Activated CD4-positive, alpha-beta T cell treated with anti-CD3 and anti-CD28 coated beads for 4 hours (primary cell): ENCODE results near the gene MAP3K4.
"Not testable (repeated sequence)": the region's sequence is repeated elsewhere in the genome, so short reads cannot be mapped to it uniquely, and the experiment has no call there.

Experiments used
- DNase-seq, 2 donors: peaks; one replicate each; pipeline ENCODE4 v3.0.0-alpha.2; 2020

The MAP3K4 gene

DNA sequence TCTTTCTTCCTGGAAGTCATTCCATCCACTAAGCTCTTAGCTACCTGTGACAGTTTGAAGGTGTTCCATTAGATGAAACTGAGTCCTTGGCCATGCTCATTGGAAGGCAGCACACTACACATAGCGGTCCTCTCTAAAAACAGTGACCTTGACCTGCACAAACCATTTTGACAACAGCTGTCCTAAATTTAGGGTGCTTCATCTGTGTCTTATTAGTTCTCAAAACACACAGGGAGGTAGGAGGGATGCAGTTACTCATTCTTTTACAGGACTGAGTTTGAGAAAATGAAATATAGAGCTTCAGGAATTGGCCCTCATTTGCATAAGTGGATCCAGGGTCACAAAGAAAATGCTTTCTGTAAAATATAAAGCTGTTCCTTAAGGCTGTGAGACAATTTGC is 20.4 kb upstream of the MAP3K4 start:
- no peak for DNase-seq

DNA sequence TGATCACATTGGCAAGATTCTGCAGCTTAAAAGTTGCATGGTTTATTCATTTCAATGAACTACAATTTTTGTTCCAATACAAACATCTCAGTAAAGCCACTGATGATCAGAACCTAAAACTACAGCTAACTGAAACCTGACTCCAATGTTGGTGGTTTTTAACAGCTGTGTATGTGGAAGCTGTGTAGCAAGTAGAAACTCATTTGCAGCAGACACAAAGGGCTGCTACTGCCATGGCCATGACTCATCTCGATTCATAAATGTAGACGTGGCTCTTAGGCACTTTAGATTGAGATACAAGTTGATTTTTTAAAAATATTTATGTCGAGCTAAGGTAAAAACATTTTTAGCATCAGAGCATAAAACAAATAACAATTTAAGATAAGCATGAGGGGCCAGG is 19.5 kb upstream of the MAP3K4 start:
- no peak for DNase-seq

DNA sequence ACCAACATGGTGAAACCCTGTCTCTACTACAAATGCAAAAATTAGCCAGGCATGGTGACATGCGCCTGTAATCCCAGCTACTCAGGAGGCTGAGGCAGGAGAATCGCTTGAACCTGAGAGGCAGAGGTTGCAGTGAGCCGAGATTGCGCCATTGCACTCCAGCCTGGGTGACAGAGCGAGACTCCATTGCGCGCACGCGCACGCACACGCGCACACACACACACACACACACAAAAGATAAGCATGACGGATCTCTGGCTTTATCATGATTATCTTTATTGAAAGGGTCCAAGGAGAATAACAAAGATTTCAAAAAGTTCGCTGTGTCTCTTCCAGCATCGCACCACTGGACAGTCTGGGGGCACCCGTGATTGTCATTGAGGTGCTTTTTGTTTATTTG is 19.0 kb upstream of the MAP3K4 start:
- not testable (repeated sequence) for DNase-seq

DNA sequence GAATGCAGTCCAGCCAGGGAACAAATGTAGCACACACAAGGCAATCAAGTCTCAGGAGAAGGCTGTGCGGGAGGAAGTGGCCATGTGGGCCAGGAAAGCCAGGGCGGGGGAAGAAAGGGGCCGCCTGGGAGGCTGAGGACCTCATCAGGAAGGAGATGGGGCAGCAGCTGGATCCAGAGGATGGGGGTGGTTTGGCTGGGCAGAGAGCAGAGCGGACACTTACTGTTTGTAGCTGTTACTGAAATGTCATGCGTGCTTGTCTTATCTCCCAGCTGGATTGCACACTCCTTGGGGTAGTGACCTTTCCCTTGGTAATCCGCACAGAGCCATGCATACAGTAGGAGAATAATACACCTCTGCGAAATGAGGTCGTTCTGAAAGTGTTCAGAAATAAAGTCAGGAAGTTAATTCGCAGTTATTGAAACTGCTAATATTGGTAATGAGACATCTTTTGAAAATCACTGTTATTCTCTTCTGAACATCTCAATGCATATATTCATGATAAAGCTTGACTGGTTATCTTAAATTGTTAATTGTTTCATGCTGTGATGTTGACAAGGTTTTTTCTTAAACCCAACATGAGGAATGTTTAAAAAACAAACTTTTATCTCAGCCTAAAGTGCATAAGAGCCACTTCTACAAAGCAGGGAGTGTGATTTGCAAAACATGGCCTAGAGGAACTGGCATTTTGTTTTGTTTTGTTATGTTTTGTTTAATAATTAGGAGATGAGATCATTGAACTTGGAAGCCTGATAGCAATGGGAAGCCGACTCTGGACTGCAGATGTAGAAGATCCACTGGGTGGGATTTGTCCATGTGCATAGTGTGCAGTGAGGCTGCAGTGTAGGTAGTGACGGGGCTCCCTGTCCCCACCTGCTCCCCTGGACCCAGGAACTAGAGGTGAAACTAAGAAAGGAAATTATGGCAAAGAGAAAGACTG is 18.0 kb upstream of the MAP3K4 start:
- DNase-seq, result no peak

DNA sequence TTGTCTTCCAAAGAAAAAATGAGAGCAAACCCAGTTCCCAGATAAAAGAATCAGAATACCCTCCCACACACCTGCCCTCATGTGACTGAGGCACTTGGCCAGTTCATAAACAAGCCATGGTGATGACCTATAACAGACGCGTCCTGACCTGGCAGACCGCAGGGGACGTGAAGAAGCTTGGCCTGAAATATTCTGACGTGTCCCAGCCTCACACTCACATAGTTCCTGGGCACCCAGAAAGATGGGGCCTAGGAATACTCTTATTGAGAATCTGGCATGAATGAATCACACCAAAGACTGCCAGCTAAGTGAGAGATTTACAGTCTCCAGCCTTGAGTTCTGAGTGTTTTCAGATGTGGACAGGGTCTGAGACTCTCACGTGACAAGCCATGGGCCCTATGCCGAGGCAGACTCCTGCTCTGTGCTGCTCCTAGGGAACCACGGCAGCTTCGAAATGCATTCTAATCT is 17.2 kb upstream of the MAP3K4 start:
- DNase-seq, result no peak

DNA sequence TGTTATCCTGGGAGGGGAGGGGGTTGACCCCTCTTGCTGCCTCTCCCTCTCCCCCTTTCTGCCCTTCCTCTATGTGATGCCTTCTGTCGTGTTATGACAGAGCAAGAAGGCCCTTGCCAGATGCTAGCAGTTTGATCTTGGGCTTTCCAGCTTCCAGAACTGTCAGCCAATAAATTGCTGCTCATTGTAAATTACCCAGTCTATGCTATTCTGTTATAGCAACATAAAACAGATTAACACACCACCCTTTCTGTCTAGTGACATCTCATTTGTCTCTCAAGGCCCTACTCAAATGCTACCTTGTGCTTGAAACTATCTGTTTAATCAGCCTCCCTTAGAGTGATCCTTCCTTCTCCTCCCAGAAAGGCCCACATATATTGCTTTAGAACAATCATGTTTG is 16.4 kb upstream of the MAP3K4 start:
- no peak for DNase-seq

DNA sequence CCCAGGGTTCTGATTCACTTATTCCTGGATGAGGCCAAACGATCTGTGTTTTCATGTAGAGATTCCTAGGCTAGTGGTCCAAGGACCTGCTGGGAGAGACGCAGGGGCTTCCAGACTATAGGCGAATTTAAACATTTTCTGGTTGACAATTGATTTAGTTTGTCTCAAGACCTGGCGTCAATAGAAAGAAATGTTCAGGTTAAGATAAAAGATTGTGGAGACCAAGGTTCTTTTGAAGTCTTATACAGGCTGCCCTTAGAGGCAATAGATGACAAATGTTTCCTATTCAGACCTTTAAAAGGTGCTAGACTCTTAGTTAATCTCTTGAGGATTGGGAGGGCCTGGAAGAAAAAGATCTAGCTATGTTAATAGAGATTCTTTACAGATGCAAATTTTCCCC is 15.6 kb upstream of the MAP3K4 start:
- not testable (repeated sequence) for DNase-seq

DNA sequence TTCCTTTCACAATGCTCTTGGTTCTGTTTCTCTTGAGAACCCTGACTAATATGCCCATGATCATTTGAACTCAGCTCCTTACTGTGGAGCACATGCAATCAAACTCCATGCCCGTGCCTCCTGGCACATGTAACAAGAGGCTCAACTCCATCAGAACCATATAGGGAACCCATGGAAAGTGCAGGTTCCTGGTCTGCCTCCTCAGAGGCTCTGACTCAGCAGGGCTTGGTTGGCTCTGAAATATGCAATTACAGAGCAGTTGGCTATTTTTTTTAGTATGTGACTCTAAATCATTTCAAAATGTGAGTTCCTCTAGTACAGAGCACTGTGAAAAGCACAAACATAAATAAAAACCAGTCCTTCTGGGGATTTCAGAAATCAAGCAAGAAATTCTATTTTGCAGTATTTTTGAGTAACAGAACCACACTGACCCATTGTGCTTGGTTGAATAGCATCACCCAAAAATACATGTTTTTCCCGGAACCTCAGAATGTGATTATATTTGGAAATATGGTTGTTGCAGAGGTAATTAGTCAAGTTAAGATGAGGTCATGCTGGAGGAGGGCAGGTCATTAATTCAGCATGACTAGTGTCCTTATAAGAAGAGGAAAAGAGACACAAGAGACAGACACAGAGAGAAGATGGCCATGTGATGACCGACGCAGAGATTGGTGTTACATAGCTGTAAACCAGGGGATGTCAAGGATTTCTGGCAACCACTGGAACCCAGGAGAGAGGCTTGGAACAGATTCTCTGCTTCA is 13.2 kb upstream of the MAP3K4 start:
- DNase-seq, result no peak

DNA sequence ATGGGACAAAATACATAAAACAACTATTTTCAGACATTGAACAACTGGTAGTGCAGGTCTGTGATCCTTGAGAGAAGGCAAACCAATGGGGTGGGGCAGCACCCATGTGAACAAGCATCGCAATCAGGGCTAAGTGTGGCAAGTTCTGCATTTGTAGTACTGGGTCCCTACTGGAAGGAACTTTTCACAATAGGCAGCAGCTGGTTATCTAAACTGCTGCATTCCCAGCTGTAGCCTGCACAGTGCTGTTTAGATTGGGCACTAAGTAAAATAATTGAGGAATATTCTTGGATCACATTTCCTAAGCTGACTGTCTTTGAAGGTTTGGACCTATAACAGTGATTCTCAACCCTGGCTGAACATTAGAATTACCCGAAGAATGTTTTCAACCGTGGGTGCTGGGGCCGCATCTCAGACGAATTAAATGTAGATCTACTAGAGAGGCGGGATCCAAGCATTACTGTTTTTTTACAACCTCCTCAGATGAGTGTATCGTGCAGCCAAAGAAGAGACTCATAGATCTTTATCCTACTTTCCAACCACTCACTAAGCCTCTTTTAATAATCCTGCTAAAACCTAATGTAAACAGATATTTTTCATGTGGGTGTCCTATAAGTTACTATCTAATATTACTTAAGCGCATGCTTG is 12.4 kb upstream of the MAP3K4 start:
- DNase-seq, result no peak

DNA sequence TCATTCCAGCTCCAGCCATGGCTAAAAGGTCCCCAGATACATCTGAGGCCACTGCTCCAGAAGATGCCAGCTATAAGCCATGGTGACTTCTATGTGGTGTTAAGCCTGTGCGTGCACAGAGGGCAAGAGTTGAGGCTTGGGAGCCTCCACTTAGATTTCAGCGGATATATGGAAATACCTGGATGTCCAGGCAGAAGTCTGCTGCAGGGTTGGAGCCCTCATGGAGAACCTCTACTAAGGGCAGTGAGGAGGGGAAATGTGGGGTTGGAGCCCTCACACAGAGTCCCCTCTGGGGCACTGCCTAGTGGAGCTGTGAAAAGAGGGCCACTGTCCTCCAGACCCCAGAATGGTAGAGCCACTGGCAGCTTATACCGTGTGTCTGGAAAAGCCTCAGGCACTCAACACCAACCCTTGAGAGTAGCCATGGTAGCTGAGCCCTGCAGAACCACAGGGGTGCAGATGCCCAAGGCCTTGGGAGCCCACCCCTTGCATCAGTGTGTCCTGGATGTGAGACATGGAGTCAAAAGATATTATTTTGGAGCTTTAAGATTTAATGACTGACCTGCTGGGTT is 8.1 kb upstream of the MAP3K4 start:
- not testable (repeated sequence) for DNase-seq

DNA sequence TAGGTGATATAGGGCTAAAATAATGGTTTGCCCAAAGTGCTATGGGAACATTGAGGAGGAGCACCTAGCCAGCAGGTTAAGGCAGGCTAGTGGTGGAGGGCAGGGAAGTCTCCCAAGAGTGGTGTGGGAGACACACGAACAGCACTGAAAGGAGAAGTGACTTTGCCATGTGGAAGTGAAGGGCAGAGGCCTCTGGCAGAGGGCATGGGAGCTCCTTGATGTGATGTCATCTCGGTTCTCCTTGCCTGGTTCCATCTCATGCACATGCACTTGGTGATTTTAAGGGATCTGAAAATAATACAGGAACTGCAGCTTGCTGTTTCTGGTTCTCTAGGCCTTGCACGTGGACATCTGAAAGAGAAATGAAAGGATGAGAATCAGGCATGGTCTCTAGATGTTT is 4.7 kb upstream of the MAP3K4 start:
- DNase-seq, result no peak

DNA sequence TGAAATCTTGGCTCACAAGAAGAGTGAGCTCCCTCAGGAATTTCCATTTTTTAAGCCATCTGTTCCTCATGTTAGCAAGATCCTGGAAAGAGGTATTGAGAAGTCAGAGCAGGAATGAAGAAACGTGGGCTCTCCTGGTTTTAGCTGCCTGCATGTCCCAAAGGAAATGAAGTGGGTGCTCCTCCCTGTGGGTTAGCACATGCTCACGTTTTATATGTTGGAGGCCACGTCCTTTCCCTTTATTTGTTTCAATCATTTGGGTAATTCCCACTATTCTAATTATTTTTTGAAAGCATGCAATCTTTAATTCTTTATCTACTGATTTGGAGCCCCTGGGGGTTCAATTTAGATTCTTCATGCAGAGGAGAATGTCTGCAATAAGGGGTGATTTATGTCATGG is 4.3 kb upstream of the MAP3K4 start:
- no peak for DNase-seq

DNA sequence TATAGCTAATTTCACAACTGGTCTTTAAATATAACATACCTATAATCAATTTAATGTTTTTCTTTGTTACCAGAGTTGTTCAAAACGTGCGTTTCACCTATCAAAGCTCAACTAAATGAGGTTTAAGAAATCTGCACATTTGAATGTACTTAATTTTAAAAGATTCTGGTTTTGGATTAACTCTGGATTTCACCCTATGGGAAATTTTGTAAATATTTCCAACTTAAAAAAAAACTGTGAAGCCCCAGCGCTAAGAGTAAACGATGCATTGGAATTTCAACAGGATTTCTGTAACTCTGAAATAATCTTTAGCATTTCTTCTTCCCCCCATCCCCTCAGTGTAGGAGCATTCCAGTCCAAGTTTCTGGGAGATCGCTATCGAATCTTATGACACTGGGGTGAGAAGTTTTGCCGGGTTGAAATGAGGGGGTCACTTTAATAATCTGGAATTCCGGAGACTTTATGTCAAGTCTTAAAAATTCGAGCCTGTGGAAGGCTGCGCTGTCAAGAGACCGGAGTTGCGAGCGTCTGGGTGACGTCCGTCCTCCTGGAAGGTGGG is 643 bp upstream of the MAP3K4 start:
- no peak for DNase-seq

DNA sequence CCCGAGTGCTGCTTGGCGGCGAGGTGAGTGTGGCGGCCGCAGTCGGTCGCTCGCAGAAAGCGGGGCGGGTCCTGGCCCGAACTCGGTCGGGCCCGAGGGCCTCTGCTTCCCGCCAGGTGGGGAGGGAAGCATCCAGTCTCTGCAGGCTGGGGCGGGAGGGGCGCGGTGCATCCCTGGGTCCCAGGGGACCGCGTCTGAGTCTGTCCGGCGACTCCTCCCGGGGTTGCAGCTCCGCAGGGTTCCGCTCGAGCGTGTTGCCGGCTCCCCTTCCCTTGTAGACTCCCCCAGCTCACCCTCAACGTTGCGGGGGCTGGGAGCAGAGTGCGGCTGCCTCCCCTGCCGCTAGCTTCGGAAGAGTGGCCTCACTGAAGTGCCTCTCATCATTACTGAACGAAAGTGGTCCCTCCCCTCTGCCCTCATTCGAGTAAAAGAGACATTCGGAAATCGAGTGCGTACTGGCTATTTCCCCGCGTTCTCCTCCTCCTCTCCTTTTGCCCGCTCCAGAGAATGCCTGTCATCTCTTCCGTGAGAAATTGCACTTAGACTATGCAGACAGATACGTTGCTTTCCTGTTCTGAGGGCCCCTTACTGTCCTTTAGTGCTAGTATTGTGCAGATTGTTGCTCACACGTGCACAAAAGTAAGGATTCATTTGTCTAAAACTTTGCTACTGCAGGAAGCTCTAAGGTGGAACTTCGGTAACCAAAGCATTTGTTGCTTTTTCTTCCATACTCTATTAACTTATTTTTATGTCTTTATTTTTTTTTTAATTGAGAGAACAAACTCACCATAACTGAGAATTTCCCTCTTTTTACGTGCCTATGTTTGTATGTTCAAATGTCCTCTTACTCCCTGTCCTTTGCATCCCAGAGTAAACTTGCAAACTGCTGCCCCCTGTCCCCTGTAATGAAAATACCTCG is 751 bp downstream of the MAP3K4 start:
- peak; percentile 34 to 41 for DNase-seq

DNA sequence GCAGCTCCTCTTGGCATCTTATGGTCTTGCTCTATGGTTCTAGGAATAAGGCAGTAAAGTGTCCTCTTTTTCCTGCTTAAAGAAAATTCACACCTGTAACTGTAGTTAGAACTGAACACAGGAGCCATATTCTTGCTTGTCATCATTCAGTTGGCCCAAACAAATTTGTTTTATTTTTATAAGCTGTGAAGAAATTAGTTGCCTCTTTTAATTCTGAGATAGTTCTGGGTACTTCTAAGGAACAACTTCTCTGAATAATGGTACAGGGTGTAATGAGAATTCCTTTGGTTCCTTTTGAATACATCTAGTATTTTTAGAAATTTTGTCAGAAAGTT is 1.4 kb downstream of the MAP3K4 start:
- DNase-seq, result no peak

DNA sequence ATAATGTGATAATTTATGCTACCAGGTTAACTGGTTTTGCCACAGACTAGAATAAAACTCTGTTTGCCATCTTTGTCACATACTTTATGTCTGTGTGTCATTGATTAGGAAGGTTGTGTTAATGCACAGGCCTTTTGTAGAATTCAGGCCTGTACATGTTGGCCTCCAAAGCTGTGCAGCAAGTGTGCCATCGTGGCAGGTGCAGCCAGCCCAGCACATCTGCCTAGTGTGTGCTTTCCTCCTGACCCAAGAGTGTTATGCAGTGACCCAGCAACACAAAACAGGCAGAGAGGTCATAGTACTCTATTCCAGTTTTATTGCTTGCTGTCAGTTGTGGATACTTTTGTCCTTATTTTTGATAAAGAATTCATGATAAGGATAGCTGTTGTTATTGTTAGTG is 3.7 kb downstream of the MAP3K4 start:
- DNase-seq, result no peak

DNA sequence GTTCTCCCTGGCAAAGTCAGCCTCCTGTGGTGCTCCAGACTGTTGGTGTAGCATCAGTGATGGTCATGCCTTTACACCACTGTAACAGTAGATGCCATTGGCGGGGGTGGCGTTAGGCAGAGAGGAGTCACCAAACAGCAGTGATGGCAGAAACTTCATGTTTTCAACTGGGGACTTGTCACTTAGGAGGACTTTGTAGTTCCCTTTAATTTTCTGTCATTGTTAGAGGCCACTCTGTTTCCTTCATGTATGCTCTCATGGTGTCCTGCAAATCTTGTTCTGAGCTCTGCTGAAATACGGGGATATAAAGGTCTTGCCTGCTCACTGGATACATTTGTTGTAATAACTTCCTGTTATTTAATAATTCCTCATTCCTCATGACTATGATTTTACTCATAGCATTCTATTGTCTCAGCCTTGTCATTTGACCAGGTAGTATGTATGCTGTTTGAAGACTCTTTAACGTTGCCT is 4.6 kb downstream of the MAP3K4 start:
- no peak for DNase-seq

DNA sequence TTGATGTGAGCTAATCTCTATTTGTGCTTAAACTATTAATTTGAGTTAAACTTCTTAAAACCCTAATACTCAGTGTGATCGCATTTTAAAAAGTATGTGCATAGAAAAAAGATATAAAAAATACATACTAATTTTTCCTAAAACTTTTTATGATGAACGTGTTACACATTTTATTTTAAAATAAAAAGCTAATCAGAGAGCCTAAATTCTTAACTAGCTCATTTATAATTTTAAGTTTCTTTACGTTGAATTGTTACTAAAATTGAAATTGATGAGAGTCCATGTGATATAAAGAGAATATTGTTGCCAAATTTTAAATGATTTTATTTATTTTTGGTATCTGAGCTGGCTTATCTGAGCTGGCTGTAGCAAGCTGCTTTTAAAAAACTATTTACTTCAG is 6.6 kb downstream of the MAP3K4 start:
- no peak for DNase-seq

DNA sequence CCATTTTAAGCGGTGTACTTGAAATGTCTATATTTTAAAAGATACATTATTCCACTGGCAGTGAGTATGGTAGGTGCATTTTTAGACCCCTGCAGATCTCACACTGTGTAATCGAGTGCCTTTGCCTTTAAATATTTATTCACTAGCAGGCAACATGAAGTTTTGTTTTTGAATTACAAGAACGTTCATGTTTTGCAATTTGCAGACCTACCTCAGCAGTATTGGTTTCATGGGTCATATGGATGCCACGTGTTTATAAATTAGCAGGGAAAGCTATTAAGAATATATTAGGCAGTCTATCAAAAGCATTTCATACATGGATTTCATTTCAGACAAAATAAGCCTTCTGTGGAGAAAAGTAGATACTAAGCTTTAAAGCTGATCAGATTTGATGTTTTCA is 7.2 kb downstream of the MAP3K4 start:
- no peak for DNase-seq

DNA sequence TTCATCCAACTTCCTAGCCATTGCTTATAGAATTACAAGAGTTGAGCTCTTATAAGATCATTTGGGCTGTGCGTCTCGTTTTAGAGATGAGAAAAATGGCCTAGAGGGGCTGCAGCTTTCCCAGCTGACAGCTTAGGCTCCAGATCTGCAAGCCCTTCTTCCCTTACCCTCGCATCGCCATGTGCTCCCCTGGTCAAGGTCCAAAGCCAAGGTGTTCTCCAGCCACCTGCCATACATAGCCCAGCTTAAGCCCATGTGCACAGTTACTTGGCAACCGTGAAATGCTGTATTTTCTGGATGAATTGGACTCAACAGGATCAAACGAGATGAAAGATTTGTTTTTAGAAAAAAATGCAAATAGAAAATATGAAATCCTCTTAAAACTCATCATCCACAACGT is 7.9 kb downstream of the MAP3K4 start:
- no peak for DNase-seq

DNA sequence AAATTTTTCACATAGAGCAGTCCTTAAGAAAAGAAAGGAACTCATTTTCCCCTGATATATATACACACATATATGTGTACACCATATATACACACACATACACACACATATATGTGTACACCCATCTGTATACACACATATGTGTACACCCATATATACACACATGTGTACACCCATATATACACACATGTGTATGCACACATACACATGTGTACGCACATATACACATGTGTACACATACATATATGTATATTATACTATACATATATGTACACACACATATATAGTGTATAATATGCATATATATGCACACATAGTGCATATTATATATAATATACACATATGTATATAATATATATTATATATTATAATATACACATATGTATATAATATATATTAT is 9.1 kb downstream of the MAP3K4 start:
- no peak for DNase-seq

DNA sequence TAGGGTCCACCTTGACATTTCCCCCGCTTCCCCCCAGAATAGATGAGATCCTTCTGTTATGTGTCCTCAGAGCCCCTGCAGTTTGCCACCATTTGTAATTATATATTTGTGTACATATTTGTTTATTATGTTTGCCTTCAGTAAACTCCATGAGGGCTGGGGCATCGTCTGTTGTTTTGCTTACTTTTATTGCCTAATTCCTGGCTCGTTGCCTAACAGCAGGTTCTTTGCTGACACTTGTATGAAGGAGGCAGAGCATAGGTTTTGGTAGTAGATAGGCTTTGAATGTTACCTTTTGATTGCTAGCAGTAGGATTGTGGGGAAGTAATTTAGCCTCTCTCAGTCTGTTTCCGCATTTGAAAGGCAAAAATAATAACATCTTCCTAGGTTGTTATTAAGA is 9.9 kb downstream of the MAP3K4 start:
- DNase-seq, result no peak
